ENCODE data around the gene TYW1B. TPM values are rescaled to one million over a fixed set of nuclear protein-coding genes. Genes with fewer than 3 reads are reported as not detected.
"Not testable (repeated sequence)": the region's sequence is repeated elsewhere in the genome, so short reads cannot be mapped to it uniquely, and the experiment has no call there.

The TYW1B gene
- total RNA-seq, 4 donors from 2014 or later, result 2.0 to 5.1 (median 2.5) TPM

- H3K27ac ChIP-seq; H3K9me3 ChIP-seq; H3K36me3 ChIP-seq; DNase-seq; intact Hi-C loops (cut with DNase I); H3K4me1 ChIP-seq; H3K4me3 ChIP-seq; H3K27me3 ChIP-seq: not testable (repeated sequence)
- 94% methylated on average over 6 to 8 of the region's 8 CpGs for WGBS, 2 donors
These were observed 224.5 kb downstream of the TYW1B start for GRCh38 chr7:72603476-72603875.

- Histone ChIP-seq H3K36me3 (no peaks in the 10 kb centered on the region), H3K4me3 (no peak overlapping the region), H3K4me1 (no peaks in the 10 kb centered on the region), H3K27ac (no peak overlapping the region), H3K9me3 (no peaks in the 10 kb centered on the region), H3K27me3 (no peaks in the 10 kb centered on the region)
- 89 to 91% methylated on average over 5 of the region's 5 CpGs for WGBS, 2 donors
- no peak for DNase-seq
- intact Hi-C loops (cut with DNase I), result no loop called here
- TF ChIP-seq CTCF (IDR thresholded peaks at IDR 0.05) (no peak), POLR2A (IDR thresholded peaks at IDR 0.05) (no peak)
These were observed 224.9 kb downstream of the TYW1B start for GRCh38 chr7:72603073-72603472.

- 67 to 73% methylated on average over 2 of the region's 2 CpGs for WGBS, 2 donors
- H3K36me3 ChIP-seq; H3K27ac ChIP-seq; intact Hi-C loops (cut with DNase I); H3K9me3 ChIP-seq; DNase-seq; H3K4me1 ChIP-seq; H3K27me3 ChIP-seq; H3K4me3 ChIP-seq: not testable (repeated sequence)
These were observed 226.3 kb downstream of the TYW1B start for GRCh38 chr7:72601683-72602082.

DNA sequence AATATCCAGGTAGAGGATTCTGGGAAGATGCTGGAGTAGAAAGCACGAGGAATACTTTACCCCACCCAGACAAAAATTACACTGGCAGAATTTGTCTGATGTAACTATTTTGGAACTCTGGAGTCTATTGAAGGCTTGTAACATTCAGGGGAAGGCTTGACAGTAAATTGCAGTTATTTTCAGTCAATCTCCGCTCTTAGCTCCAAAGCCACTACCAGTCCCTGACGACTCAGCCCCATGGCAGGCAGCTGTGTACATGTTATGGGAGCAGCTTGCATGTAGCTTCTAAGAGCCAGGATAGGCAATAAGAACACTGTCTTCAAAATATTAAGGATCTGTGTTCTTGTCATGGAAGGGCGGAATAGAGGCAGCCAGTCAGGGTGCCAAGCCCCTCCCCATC is 238.0 kb downstream of the TYW1B start:
- H3K4me1 ChIP-seq; DNase-seq; H3K36me3 ChIP-seq; H3K9me3 ChIP-seq; intact Hi-C loops (cut with DNase I); H3K27ac ChIP-seq; H3K4me3 ChIP-seq; H3K27me3 ChIP-seq: not testable (repeated sequence)
- WGBS, 2 donors, result 96 to 98% methylated on average over 4 of the region's 4 CpGs

DNA sequence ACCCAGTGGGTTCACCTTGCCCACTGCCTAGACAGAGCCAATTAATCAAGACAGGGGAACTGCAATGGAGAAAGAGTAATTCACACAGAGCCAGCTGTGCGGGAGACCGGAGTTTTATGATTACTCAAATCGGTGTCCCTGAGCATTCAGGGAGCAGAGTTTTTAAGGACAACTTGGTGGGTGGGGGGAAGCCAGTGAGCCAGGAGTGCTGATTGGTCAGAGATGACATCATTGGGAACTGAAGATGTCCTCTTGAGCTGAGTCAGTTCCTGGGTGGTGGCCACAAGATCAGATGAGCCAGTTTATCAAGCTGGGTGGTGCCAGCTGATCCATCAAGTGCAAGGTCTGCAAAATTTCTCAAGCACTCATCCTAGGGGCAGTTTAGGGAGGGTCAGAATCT is 240.7 kb downstream of the TYW1B start:
- intact Hi-C loops (cut with DNase I); H3K36me3 ChIP-seq; H3K27me3 ChIP-seq; H3K4me1 ChIP-seq; H3K9me3 ChIP-seq; DNase-seq; H3K4me3 ChIP-seq; H3K27ac ChIP-seq: not testable (repeated sequence)
- WGBS, 2 donors, result 89 to 93% methylated on average over 3 of the region's 3 CpGs

GRCh38 chr7:72584576-72584975 is 243.4 kb downstream of the TYW1B start:
- H3K36me3 ChIP-seq; H3K4me1 ChIP-seq; intact Hi-C loops (cut with DNase I); DNase-seq; H3K27ac ChIP-seq; H3K4me3 ChIP-seq; H3K27me3 ChIP-seq; H3K9me3 ChIP-seq: not testable (repeated sequence)
- 85 to 87% methylated on average over 5 to 8 of the region's 8 CpGs for WGBS, 2 donors

DNA sequence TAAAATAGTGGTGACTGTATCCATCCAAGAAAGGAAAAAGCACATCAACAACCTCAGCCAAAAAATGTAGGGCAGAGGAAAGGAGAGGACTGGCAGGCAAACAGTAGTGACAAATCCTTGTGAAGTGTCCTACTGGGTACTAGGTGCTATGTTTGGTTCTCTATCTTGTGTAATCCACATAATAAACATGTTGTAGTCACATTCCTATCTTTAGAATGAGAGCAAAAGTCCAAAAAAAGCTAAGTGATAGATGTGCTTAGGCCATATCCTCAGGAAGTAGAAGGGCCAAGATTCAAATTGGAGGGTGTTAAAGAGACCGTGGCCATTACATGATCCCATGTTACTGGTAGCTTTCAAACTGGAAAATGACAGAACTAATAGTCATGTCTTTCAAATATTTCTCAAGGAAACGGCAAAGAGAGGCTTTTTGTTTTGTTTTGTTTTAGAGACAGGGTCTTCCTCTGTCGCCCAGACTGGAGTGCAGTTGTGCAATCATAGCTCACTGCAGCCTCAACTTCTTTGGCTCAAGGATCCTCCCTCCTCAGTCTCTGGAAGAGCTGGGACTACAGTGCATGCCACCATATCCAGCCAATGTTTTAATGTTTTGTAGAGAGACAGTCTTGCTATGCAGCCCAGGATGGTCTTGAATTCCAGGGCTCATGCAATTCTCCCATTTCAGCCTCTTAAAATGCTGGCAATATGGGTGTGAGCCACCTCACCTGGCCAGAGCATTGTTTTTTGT is 244.2 kb downstream of the TYW1B start:
- H3K9me3 ChIP-seq; H3K4me3 ChIP-seq; H3K27ac ChIP-seq; H3K27me3 ChIP-seq; H3K4me1 ChIP-seq; H3K36me3 ChIP-seq; DNase-seq; intact Hi-C loops (cut with DNase I): not testable (repeated sequence)
- WGBS, 2 donors, result 61 to 78% methylated on average over 3 of the region's 3 CpGs

GRCh38 chr7:72580142-72580770 is 247.7 kb downstream of the TYW1B start:
- 75 to 89% methylated on average over 9 of the region's 9 CpGs for WGBS, 2 donors
- H3K27me3 ChIP-seq; H3K9me3 ChIP-seq; H3K4me1 ChIP-seq; H3K27ac ChIP-seq; DNase-seq; H3K36me3 ChIP-seq; intact Hi-C loops (cut with DNase I); H3K4me3 ChIP-seq: not testable (repeated sequence)

- intact Hi-C loops (cut with DNase I), result no loop called here
- peaks cover 0 to 3% (median 0%) of the 10 kb centered on the region in 3 donors for H3K4me1 ChIP-seq
- 95 to 97% methylated on average over 2 of the region's 2 CpGs for WGBS, 2 donors
- H3K27ac ChIP-seq, result no peak overlapping the region
- no peak overlapping the region for H3K4me3 ChIP-seq
- H3K36me3 ChIP-seq, result no peaks in the 10 kb centered on the region
- TF ChIP-seq POLR2A (IDR thresholded peaks at IDR 0.05) (no peak), CTCF (IDR thresholded peaks at IDR 0.05) (no peak)
- DNase-seq, result no peak
- H3K9me3 ChIP-seq, result no peaks in the 10 kb centered on the region
- no peaks in the 10 kb centered on the region for H3K27me3 ChIP-seq
These were observed 250.9 kb downstream of the TYW1B start for GRCh38 chr7:72577107-72577506.

DNA sequence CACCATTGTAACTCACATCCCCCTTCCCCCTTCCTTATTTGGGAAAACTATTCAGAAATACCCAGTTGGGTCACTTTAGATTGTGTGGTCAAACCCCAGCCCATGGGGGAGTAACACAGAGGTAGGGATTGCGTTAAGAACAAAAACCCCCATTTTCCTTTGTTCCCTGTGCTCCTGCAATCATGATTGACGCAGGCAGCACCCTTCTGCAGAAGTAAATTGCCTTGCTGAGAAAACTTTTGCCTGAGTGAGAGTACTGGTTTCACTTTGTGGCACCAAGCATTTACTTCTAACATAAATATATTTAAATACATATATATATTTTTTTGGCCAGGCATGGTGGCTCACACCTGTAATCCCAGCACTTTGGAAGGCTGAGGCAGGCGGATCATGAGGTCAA is 266.0 kb downstream of the TYW1B start:
- peaks cover 0 to 27% (median 15%) of the 10 kb centered on the region in 3 donors for H3K9me3 ChIP-seq
- DNase-seq; H3K4me3 ChIP-seq; H3K27ac ChIP-seq; H3K36me3 ChIP-seq; H3K4me1 ChIP-seq; intact Hi-C loops (cut with DNase I); H3K27me3 ChIP-seq: not testable (repeated sequence)
- WGBS, 2 donors, result 76 to 86% methylated on average over 3 of the region's 3 CpGs

DNA sequence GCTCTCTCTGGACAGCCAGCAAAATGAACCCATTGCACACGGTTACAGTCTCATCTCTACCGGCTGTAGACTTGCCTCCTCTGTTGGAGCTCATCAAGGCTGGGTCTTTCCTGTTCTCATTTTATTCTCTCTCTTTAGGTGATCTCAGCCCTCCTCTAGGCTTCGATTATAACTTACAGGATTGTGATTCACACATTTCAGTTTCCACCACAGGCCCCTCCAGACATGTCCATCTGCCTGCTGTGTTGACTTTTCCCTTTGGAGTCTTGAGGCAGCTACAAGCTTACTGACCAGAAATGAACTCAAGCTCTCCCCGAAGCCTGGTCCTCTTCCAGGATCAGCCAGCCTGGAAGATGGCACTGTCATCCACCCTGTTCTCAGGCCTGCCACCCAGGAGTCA is 268.5 kb downstream of the TYW1B start:
- DNase-seq; H3K36me3 ChIP-seq; H3K4me1 ChIP-seq; H3K27ac ChIP-seq; H3K27me3 ChIP-seq; intact Hi-C loops (cut with DNase I); H3K4me3 ChIP-seq: not testable (repeated sequence)
- peaks cover 0 to 27% (median 15%) of the 10 kb centered on the region in 3 donors for H3K9me3 ChIP-seq
- 69 to 93% methylated on average over 3 of the region's 4 CpGs for WGBS, 2 donors

All from esophagus squamous epithelium (tissue), 5 donors.